Measurements from ENCODE around the gene C1QTNF8. TPM values are rescaled to one million over a fixed set of nuclear protein-coding genes. Genes with fewer than 3 reads are reported as not detected.
"Not testable (repeated sequence)": the region's sequence is repeated elsewhere in the genome, so short reads cannot be mapped to it uniquely, and the experiment has no call there.

The C1QTNF8 gene
- total RNA-seq, 1 donor from 2014 or later: not detected

DNA sequence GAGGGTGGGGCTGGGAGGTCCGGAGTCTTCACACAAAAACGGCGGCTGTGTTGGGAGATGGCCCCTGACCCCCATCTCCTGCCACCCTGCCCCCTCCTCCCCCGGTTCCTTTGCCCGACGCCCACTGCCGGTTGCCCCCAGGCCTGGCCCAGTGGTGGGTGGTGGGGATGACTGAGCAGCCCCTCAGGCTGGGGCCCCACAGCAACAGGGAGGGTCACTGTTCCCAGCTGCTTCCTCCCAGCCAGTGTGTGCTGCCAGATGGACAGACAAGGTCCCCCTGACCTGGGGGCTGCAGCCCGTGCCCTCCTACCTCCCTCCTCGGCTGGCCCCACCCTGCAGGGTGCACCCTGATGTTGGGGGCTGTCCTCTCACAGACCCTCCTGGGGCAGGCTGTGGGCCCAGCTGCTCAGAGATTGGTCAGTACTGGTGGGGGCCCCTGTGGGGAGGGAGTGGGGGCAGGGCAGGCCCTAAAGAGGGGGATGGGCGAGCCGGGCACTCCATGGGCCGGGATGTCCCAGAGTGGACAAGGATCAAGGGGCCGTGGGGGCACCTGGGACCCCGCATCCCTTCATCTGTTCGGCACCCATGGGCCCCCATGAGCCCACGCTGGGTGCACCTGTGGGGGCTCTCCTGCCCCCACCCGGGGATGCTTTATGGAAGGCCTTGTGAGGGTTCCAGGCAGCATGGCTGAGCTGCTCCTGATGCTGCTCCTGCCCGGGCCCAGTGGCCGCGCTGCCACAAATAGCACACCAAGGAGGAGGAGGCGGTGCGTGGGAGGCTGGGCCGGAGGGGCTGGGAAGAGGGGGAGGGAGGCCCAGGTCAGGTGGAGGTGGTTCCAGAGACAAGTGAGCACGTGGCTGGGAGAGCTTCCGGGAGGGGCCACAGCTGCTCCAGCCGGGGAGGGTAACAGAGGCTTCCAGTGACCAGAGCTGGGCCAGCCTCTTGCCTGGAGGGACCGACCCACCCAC lies 5.1 kb downstream of the C1QTNF8 start:
- peaks cover 13% of the 10 kb centered on the region for H3K4me1 ChIP-seq
- TF ChIP-seq, protein P1, sequence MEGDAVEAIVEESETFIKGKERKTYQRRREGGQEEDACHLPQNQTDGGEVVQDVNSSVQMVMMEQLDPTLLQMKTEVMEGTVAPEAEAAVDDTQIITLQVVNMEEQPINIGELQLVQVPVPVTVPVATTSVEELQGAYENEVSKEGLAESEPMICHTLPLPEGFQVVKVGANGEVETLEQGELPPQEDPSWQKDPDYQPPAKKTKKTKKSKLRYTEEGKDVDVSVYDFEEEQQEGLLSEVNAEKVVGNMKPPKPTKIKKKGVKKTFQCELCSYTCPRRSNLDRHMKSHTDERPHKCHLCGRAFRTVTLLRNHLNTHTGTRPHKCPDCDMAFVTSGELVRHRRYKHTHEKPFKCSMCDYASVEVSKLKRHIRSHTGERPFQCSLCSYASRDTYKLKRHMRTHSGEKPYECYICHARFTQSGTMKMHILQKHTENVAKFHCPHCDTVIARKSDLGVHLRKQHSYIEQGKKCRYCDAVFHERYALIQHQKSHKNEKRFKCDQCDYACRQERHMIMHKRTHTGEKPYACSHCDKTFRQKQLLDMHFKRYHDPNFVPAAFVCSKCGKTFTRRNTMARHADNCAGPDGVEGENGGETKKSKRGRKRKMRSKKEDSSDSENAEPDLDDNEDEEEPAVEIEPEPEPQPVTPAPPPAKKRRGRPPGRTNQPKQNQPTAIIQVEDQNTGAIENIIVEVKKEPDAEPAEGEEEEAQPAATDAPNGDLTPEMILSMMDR (IDR thresholded peaks at IDR 0.05): no peak
- ATAC-seq (peak in 1 of 2 donors; percentile 5), DNase-seq (no peak)
- peaks cover 61% of the 10 kb centered on the region for H3K27me3 ChIP-seq (ENCODE audit: low read depth)
- intact Hi-C loops (cut with DNase I): no loop called here
- H3K4me3 ChIP-seq: no peak overlapping the region
- no peak overlapping the region for H3K27ac ChIP-seq
- H3K36me3 ChIP-seq: no peaks in the 10 kb centered on the region
- H3K9me3 ChIP-seq: no peaks in the 10 kb centered on the region

DNA sequence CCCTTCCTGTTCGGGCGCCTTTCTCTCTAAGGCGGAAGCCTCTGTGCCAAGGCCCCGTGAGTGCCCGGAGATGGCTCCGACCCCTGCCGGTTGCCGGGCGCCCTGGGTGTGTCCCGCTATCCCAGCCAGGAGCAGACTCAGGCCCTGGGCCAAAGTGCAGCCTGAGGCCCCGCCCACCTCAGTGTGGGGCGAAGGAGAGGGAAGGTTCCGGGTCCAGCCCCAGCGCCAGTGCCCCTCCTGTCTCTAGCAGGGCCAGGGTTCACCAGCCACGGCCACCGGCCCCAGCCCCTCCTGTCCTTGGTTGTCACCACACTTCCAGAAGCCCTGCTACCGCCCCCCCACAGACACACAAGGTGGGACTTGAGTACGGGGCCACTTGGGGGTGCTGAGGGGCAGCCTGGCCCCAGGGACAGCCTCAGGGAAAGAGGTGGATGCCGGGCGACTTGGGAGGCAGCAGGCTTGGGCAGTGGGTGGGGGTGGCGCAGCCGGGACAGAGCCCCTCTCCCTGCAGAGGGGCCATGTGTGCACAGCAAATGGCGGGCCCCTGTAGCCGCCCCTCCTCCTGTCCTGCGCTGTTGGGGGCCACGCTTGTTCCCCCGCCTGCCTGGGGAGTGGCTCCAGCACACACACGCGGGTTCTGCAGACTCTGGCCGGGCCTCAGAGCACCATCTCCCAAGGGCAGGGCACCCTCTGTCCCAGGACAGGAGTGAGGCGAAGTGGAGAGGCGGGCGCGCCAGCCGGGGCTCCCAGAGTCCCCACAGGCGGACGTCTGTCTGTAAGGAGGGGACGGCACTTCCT lies 6.0 kb downstream of the C1QTNF8 start:
- ATAC-seq: peak; percentile 31 to 43
- no peak overlapping the region for H3K27ac ChIP-seq
- peaks cover 59% of the 10 kb centered on the region for H3K27me3 ChIP-seq (ENCODE audit: low read depth)
- no peaks in the 10 kb centered on the region for H3K36me3 ChIP-seq
- H3K9me3 ChIP-seq: peaks cover 7% of the 10 kb centered on the region
- peaks cover 13% of the 10 kb centered on the region for H3K4me1 ChIP-seq
- intact Hi-C loops (cut with DNase I): no loop called here
- TF ChIP-seq, protein P1 (IDR thresholded peaks at IDR 0.05): no peak
- no peak for DNase-seq
- H3K4me3 ChIP-seq: no peak overlapping the region

DNA sequence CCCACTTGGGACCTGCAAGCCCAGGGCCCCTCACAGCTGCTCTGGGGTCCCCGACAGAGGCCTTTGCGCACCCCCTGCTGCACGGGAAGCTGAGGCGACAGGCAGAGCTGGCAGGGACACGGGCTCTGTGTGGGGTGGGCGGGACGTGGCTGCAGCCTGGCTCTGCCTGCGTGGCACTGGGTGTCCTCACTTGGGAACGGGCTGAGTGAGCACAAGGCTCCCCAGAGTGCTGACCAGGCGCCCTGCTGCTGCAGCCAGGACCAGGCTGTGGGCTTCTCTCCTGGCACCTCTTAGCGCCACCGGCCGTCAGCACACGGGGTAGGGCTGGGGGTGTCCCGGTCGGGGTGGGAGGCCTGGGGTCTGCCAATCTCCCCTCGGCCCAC lies 6.6 kb downstream of the C1QTNF8 start:
- no peaks in the 10 kb centered on the region for H3K36me3 ChIP-seq
- intact Hi-C loops (cut with DNase I): no loop called here
- H3K4me3 ChIP-seq: no peak overlapping the region
- peaks cover 54% of the 10 kb centered on the region for H3K27me3 ChIP-seq (ENCODE audit: low read depth)
- ATAC-seq (peak in 1 of 2 donors; percentile 17), DNase-seq (no peak)
- H3K27ac ChIP-seq: no peak overlapping the region
- H3K9me3 ChIP-seq: peaks cover 13% of the 10 kb centered on the region
- TF ChIP-seq, protein P1 (IDR thresholded peaks at IDR 0.05): no peak
- peaks cover 13% of the 10 kb centered on the region for H3K4me1 ChIP-seq

DNA sequence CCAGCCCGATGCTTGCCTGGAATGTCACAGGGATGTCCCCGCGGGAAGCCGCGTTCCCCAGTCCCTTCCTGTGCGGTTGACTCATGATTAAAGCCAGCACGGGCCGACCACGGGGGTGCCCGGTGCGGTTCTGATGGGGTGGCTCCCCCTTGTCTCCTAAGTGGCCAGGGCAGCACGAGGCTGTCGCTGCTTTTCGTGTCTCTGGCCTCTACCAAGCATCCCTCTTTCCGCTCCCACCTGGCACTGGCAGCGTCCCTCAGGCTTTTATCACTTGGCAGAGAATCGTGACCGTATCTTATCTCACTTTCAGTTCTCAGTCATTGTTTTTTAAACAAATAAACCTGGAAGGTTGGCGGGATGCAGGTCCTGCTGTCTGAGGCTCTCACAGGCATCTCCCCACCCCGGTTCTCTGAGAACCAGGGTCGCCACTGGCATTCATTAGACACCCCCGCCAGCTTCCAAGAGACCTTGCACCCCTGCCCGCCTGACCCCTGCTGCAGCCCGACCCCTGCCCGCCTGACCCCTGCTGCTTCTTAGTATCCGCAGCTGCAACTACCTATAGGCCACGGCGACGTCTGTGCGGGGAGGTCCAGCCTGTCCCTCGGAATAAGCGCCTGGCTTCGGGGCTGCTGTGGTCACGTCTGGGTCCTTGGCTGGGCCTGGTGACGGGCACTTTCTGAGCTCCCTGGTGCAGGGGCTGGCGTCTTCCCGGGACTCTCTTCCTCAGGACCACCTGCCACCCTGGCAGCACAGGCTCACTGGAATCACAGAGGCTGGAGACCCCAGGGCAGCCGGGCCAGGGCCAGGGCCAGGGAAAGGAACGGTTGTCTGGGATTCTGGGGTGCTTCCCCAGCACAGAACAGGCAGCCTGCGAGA lies 7.5 kb downstream of the C1QTNF8 start:
- Histone ChIP-seq H3K27ac (no peak overlapping the region), H3K4me3 (no peak overlapping the region), H3K4me1 (peaks cover 13% of the 10 kb centered on the region), H3K36me3 (no peaks in the 10 kb centered on the region), H3K27me3 (ENCODE audit: low read depth) (peaks cover 63% of the 10 kb centered on the region), H3K9me3 (peaks cover 15% of the 10 kb centered on the region)
- TF ChIP-seq, protein P1 (IDR thresholded peaks at IDR 0.05): no peak
- DNase-seq: no peak
- no peak for ATAC-seq
- intact Hi-C loops (cut with DNase I): no loop called here

DNA sequence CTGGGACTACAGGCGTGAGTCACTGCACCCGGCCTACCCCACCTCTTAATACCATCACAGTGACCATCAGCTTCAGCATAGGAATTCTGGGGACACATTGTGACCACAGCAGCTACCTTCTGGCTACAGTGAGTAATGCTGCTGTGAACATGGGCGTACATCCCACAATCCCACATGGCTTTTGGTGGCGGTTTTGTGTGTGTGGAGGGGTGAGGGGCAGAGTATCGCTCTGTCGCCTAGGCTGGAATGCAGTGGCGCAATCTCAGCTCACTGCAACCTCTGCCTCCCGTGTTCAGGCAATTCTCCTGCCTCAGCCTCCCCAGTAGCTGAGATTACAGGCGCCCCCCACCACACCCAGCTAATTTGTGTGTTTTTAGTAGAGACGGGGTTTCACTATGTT lies 9.6 kb downstream of the C1QTNF8 start:
- H3K4me1 ChIP-seq: peaks cover 13% of the 10 kb centered on the region
- H3K27ac ChIP-seq; H3K36me3 ChIP-seq; ATAC-seq; DNase-seq; intact Hi-C loops (cut with DNase I); H3K4me3 ChIP-seq: not testable (repeated sequence)
- H3K9me3 ChIP-seq: peaks cover 15% of the 10 kb centered on the region
- H3K27me3 ChIP-seq (ENCODE audit: low read depth): peaks cover 83% of the 10 kb centered on the region
